ACC112 (cell line): ENCODE measurements around the gene TRIM41.
A peak's percentile ranks its signal among the peaks of the same experiment; 100 is the strongest.

Source experiments
- H2AFZ ChIP-seq: fragments of 200-600 bp; sonication (generic); one replicate; pipeline ENCODE4 v1.6.0; 2017; ENCODE audit warnings: antibody characterized with exemption, low read length; ENCODE audit not compliant: unreplicated experiment
- H3K27ac ChIP-seq: fragments of 200-600 bp; sonication (generic); 2 replicates; pipeline ENCODE4 v1.5.1; 2014; ENCODE audit warnings: low read depth, mild to moderate bottlenecking, antibody characterized with exemption, low read length, moderate library complexity
- H3K27me3 ChIP-seq: fragments of 200-600 bp; sonication (generic); 2 replicates; pipeline ENCODE4 v1.6.1; 2014; ENCODE audit warnings: mild to moderate bottlenecking, antibody characterized with exemption, low read length, moderate library complexity, mixed read lengths; ENCODE audit not compliant: insufficient read depth
- H3K36me3 ChIP-seq: fragments of 200-600 bp; sonication (generic); 2 replicates; pipeline ENCODE4 v1.6.1; 2016; ENCODE audit warnings: mild to moderate bottlenecking, antibody characterized with exemption, low read length, moderate library complexity, mixed read lengths; ENCODE audit not compliant: insufficient read depth
- H3K4me1 ChIP-seq: fragments of 200-600 bp; sonication (generic); one replicate; pipeline ENCODE4 v1.6.1; 2016; ENCODE audit warnings: low read length, mixed read lengths; ENCODE audit not compliant: insufficient read depth, unreplicated experiment, control insufficient read depth
- H3K4me3 ChIP-seq: fragments of 200-600 bp; sonication (generic); 2 replicates; pipeline ENCODE4 v1.5.1; 2014; ENCODE audit warnings: mild to moderate bottlenecking, low read depth, low read length
- H3K79me2 ChIP-seq: fragments of 200-600 bp; sonication (generic); one replicate; pipeline ENCODE4 v1.6.0; 2016; ENCODE audit warnings: low read length; ENCODE audit not compliant: control insufficient read depth, unreplicated experiment, insufficient read depth

The TRIM41 gene

GRCh38 chr5:181221792-181222629, 1.1 kb upstream of the TRIM41 start:
- H3K36me3 ChIP-seq = no peaks in the 10 kb centered on the region
- H3K4me1 ChIP-seq = peaks cover 15% of the 10 kb centered on the region
- peak overlapping the region; percentile 50 for H2AFZ ChIP-seq

DNA sequence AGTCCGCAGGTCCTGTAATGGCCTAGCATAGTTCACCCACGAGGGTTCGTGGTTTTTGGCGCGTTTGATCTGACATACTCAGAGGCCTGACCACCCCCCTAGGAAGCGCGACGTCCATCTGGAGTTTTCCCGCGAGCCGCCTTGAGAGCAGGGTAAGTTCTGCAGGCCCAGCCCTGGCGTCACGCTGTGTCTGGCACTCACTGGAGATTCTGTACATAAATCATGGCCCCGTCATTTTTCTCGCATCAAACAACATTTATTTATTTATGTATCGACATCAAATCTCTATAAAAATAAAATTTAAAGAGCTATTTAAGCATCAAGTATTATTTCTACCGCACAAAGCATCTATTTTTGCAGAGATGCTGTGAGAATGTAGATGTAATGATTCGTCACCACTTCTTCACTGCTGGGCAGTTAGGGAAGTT, 437 bp upstream of the TRIM41 start:
- Histone ChIP-seq H3K36me3 (no peaks in the 10 kb centered on the region), H3K79me2 (peaks cover 23% of the 10 kb centered on the region), H3K4me1 (peaks cover 15% of the 10 kb centered on the region), H2AFZ (peak overlapping the region; percentile 50), H3K27ac (peak overlapping the region; percentile 92), H3K27me3 (no peaks in the 10 kb centered on the region), H3K4me3 (peak overlapping the region; percentile 85)

More at GRCh38 chr5:181221792-181222629, 1.1 kb upstream of the TRIM41 start:
- Histone ChIP-seq H3K79me2 (peaks cover 23% of the 10 kb centered on the region), H3K27me3 (no peaks in the 10 kb centered on the region), H3K4me3 (peak overlapping the region; percentile 85), H3K27ac (peak overlapping the region; percentile 92)

DNA sequence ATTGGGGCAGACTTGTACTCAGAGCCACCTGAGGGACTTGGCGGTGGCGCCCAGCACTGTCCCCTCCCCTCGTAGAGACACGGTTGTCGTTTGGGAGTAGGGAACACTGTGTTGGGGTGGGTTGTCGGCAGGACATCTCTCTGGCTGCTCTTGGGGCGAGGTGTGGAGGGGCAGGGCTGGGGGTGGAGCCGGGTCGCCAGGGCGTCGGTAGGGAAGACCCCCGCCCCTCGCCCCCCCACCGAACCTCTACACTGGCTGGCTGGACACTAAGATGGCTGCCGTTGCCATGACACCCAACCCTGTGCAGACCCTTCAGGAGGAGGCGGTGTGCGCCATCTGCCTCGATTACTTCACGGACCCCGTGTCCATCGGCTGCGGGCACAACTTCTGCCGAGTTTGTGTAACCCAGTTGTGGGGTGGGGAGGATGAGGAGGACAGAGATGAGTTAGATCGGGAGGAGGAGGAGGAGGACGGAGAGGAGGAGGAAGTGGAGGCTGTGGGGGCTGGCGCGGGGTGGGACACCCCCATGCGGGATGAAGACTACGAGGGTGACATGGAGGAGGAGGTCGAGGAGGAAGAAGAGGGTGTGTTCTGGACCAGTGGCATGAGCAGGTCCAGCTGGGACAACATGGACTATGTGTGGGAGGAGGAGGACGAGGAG, 778 bp downstream of the TRIM41 start:
- H3K36me3 ChIP-seq = no peaks in the 10 kb centered on the region
- H3K27ac ChIP-seq = peak overlapping the region; percentile 92
- no peaks in the 10 kb centered on the region for H3K27me3 ChIP-seq
- peak overlapping the region; percentile 85 for H3K4me3 ChIP-seq
- H3K79me2 ChIP-seq = peaks cover 23% of the 10 kb centered on the region
- peak overlapping the region; percentile 27 for H2AFZ ChIP-seq
- H3K4me1 ChIP-seq = peaks cover 15% of the 10 kb centered on the region

DNA sequence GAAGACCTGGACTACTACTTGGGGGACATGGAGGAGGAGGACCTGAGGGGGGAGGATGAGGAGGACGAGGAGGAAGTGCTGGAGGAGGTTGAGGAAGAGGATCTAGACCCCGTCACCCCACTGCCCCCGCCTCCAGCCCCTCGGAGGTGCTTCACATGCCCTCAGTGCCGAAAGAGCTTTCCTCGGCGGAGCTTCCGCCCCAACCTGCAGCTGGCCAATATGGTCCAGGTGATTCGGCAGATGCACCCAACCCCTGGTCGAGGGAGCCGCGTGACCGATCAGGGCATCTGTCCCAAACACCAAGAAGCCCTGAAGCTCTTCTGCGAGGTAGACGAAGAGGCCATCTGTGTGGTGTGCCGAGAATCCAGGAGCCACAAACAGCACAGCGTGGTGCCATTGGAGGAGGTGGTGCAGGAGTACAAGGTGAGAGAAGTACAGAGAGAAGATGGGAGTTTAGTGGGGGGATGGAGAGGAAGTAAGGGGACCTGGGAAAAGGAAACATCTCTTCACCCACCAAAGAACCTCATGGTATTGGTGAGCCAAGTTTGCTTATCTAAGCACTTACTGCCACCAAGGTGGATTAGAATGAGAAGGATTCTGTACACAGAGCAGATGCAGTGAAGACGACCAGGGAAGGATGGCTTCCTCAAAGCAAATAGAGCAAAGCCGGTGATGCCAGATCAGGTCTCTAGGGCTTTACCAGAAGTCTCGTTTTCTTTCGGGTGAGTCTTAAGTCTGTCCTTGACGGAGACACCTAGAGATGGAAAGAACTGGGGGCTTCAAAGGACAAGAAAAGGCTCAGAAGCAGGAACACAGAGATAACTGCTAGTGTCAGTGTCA, 1.5 kb downstream of the TRIM41 start:
- no peak overlapping the region for H2AFZ ChIP-seq
- no peak overlapping the region; the same call in 1 of the 2 replicates for H3K27ac ChIP-seq
- H3K36me3 ChIP-seq = no peaks in the 10 kb centered on the region
- peak overlapping the region; percentile 85 for H3K4me3 ChIP-seq
- H3K4me1 ChIP-seq = peaks cover 15% of the 10 kb centered on the region
- no peaks in the 10 kb centered on the region for H3K27me3 ChIP-seq
- H3K79me2 ChIP-seq = peaks cover 23% of the 10 kb centered on the region

- no peaks in the 10 kb centered on the region for H3K27me3 ChIP-seq
- H3K4me1 ChIP-seq = peaks cover 8% of the 10 kb centered on the region
- peaks cover 12% of the 10 kb centered on the region for H3K79me2 ChIP-seq
- no peak overlapping the region for H2AFZ ChIP-seq
- H3K27ac ChIP-seq = no peak overlapping the region
- H3K4me3 ChIP-seq = no peak overlapping the region
- no peaks in the 10 kb centered on the region; the same call in 1 of the 2 replicates for H3K36me3 ChIP-seq
Measured at GRCh38 chr5:181229996-181230395, 6.9 kb downstream of the TRIM41 start.

- Histone ChIP-seq H3K27me3 (no peaks in the 10 kb centered on the region), H3K4me3 (no peak overlapping the region), H3K27ac (no peak overlapping the region), H3K79me2 (peaks cover 6% of the 10 kb centered on the region), H3K4me1 (peaks cover 3% of the 10 kb centered on the region), H3K36me3 (peaks cover 3% of the 10 kb centered on the region), H2AFZ (no peak overlapping the region)
Measured at GRCh38 chr5:181230551-181230950, 7.5 kb downstream of the TRIM41 start.

GRCh38 chr5:181231432-181231831, 8.4 kb downstream of the TRIM41 start:
- no peaks in the 10 kb centered on the region for H3K4me1 ChIP-seq
- H3K79me2 ChIP-seq = peaks cover 2% of the 10 kb centered on the region
- H2AFZ ChIP-seq = no peak overlapping the region
- peaks cover 12% of the 10 kb centered on the region for H3K36me3 ChIP-seq
- no peaks in the 10 kb centered on the region for H3K27me3 ChIP-seq
- no peak overlapping the region for H3K4me3 ChIP-seq
- H3K27ac ChIP-seq = no peak overlapping the region

- Histone ChIP-seq H3K79me2 (peaks cover under 1% of the 10 kb centered on the region), H3K36me3 (peaks cover 24% of the 10 kb centered on the region), H3K27ac (no peak overlapping the region)
Measured at GRCh38 chr5:181232593-181232992, 9.5 kb downstream of the TRIM41 start.

GRCh38 chr5:181233088-181233800, 10.2 kb downstream of the TRIM41 start:
- Histone ChIP-seq H3K4me1 (no peaks in the 10 kb centered on the region), H3K36me3 (peaks cover 30% of the 10 kb centered on the region), H2AFZ (no peak overlapping the region), H3K4me3 (no peak overlapping the region), H3K27me3 (no peaks in the 10 kb centered on the region), H3K27ac (no peak overlapping the region), H3K79me2 (peaks cover 7% of the 10 kb centered on the region)

More at GRCh38 chr5:181232593-181232992, 9.5 kb downstream of the TRIM41 start:
- H3K27me3 ChIP-seq = no peaks in the 10 kb centered on the region
- no peak overlapping the region for H2AFZ ChIP-seq
- no peak overlapping the region for H3K4me3 ChIP-seq
- H3K4me1 ChIP-seq = no peaks in the 10 kb centered on the region
